GM19467 (cell line): ENCODE measurements around the gene AP1G2.
"Not testable (repeated sequence)": the region's sequence is repeated elsewhere in the genome, so short reads cannot be mapped to it uniquely, and the experiment has no call there.

Source experiments
- ATAC-seq: cut with Tn5 transposase; IDR thresholded peaks from one replicate; pipeline ENCODE4 v1.9.1; 2021; ENCODE audit warnings: mild to moderate bottlenecking, moderate library complexity; ENCODE audit not compliant: unreplicated experiment

AP1G2 gene

GRCh38 chr14:23600806-23601205 is 33.2 kb upstream of the AP1G2 start:
- ATAC-seq = no peak

- no peak for ATAC-seq
Observed at GRCh38 chr14:23600322-23600707, 32.7 kb upstream of the AP1G2 start.

GRCh38 chr14:23594191-23594590 is 26.6 kb upstream of the AP1G2 start:
- not testable (repeated sequence) for ATAC-seq

- no peak for ATAC-seq
Observed at GRCh38 chr14:23590198-23590597, 22.6 kb upstream of the AP1G2 start.

- ATAC-seq = no peak
Observed at GRCh38 chr14:23589606-23590005, 22.0 kb upstream of the AP1G2 start.

- peak; percentile 96 for ATAC-seq
Observed at GRCh38 chr14:23588884-23589598, 21.4 kb upstream of the AP1G2 start.

GRCh38 chr14:23584527-23585203 is 17.1 kb upstream of the AP1G2 start:
- ATAC-seq = not testable (repeated sequence)

GRCh38 chr14:23583761-23584526 is 16.4 kb upstream of the AP1G2 start:
- ATAC-seq = not testable (repeated sequence)

- no peak for ATAC-seq
Observed at GRCh38 chr14:23582906-23583760, 15.5 kb upstream of the AP1G2 start.

GRCh38 chr14:23580948-23581281 is 13.3 kb upstream of the AP1G2 start:
- no peak for ATAC-seq

- no peak for ATAC-seq
Observed at GRCh38 chr14:23580152-23580926, 12.7 kb upstream of the AP1G2 start.

- ATAC-seq = no peak
Observed at GRCh38 chr14:23579739-23580138, 12.1 kb upstream of the AP1G2 start.

- ATAC-seq = no peak
Observed at GRCh38 chr14:23579311-23579630, 11.7 kb upstream of the AP1G2 start.

- ATAC-seq = no peak
Observed at GRCh38 chr14:23578560-23579310, 11.1 kb upstream of the AP1G2 start, which contains the start of gene JPH4. TSS of gene JPH4 (minus strand) at chr14:23578790. CDS start at chr14:23577453, 1,337 bp downstream.

GRCh38 chr14:23577710-23578392 is 10.3 kb upstream of the AP1G2 start:
- ATAC-seq = no peak

- no peak for ATAC-seq
Observed at GRCh38 chr14:23577004-23577681, 9.6 kb upstream of the AP1G2 start.

GRCh38 chr14:23573384-23574015 is 5.9 kb upstream of the AP1G2 start:
- no peak for ATAC-seq

GRCh38 chr14:23572836-23573235 is 5.2 kb upstream of the AP1G2 start:
- ATAC-seq = no peak
